EH (cell line): ENCODE measurements around the gene TNNI2.

Source experiments
- DNase-seq: peaks from one replicate; pipeline ENCODE4 v3.0.0-alpha.2; 2015; ENCODE audit warnings: low read depth

Gene TNNI2

GRCh38 chr11:1847006-1847735 lies 8.4 kb downstream of the TNNI2 start:
- DNase-seq, result no peak

GRCh38 chr11:1847926-1848639 lies 9.3 kb downstream of the TNNI2 start:
- no peak for DNase-seq

DNA sequence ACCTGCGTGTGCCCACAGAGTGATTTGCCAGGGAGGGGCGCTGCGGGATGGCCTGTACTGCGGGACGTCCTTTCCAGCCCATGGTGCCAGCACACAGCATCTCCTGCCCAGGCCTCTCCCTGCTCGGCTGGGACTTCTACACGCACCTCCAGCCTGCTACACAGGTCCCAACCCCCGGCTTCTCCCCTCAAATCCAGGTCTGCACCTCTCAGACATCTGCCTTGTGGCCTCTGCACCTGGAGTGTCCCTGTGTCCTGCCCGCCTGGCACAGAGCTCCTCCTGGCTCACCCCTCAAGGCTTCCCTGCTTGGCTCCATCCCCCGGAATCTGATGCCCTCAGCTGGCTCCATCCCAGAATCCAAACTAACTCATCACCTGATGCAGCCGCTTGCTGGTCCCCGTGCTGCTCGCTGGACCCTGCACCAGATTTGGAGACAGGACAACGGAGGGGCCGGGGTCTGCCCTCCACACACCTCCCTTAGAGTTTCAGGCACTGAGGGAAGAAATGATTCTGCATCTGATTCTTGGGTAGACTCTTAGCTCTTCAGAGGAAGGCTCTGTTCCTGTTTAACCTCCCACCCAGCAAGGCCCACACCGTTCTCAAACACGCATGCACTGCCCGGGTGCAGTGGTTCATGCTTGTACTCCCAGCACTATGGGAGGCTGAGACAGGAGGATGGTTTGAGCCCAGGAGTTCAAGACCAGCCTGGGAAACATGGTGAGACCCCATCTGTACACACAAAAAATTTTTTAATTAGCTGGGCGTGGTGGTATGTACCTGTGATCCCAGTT lies 10.1 kb downstream of the TNNI2 start:
- no peak for DNase-seq

DNA sequence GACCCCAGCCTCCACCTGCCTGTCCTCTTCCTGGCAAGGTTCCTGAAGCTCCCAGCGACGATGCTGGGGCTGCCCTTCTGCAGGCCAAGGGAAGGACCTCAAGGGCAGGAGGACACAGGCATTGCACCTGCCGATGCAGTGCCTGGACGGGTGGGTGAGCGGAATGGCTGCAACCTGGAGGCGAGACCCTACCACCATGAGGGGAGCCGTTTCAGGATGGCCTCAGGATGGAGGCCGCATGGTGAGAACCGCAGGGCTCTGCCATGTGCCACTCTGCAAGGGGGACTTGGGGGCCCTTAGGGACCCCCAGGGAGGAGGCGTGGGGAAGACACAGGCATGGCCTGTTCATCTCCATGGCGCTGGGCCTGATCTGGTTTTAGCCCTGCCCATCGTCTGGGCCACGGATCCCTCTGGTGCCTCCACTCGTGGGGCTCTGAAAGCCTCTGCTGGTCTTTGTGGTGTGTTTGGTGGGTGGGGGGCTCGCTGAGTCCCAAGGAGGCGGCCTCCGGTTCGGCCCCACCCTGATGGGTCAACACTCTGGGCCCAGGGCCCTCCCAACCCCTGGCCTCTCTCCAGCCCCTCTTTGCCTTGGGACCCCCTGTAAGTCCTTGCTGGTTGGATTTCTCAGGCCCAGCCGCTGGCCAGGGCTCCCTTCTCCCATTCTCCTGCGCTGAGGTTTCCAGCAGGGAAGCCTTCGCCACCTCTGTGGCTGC lies 12.8 kb downstream of the TNNI2 start:
- DNase-seq, result no peak

DNA sequence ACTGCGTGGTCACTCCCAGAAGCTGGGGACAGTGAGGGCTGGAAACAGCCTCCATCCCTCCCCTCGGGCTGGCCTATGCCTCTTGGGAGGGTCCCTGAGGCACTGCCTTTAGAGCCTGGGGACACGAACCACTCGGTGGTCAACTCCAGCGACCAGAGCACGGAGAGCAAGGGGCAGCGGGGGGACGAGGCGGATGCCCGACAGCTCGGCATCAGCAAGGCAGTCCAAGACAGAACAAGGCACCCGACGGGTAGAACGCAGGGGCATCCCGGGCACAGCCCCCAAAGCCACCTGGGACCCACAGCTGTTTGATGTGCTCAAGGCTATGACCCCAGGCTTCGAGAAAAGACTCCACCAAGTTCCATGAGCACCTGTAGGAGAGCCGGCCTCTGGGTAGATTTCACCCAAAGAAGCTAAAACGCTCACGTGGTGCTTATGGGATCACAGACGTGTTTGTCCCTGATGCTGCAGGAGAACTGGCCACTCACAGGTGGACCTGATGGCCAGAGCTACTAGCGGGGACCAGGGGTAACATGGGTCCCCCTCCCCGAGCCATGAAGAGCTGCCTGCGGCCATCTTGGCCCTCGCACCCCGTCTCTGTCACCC lies 13.6 kb downstream of the TNNI2 start:
- no peak for DNase-seq

GRCh38 chr11:1852877-1853276 lies 14.1 kb downstream of the TNNI2 start, which contains the start of gene LSP1:
Gene LSP1 (plus strand): TSS chr11:1853084. CDS start chr11:1853145, 61 bp downstream.
- DNase-seq, result no peak

GRCh38 chr11:1853376-1854131 lies 14.8 kb downstream of the TNNI2 start:
- no peak for DNase-seq

DNA sequence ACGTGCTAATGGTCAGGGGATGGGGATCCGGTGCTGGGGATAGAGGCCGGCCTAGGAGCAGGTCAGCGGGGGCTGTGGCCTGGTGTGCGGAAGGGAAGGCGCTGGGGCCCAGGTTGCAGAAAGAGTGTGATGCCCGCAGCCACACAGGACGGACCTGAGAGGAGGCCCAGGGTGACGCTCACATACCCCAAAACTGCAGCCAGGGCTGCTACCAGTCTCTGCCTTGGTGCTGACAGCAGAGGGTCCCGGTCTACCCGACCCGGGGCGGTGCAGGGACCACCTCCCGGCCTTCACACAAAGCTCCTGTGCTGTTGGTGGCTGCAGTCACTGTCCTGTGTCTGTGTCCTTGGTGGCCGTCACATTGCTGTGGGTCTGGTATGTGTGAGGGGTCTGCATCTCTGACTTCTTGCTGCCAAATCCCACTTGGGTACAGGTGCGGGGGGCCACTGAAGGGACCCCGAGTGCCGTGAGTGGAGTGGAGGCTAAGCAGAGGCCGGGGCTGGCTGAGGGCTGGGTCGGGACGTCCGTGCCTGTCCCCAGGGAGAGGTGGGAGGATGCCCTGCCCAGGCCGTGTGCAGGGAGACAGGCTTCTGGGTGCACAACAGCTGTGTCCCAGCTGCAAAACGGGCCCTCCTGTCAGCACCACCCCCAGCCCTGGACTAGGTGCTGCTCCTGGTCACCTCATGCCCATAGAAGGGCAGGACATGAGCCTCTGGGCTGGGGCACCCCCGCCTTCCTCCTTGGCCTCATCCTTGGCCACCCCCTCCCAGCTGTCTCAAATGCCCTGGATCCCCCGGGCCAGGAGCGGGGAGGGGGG lies 15.6 kb downstream of the TNNI2 start:
- no peak for DNase-seq

DNA sequence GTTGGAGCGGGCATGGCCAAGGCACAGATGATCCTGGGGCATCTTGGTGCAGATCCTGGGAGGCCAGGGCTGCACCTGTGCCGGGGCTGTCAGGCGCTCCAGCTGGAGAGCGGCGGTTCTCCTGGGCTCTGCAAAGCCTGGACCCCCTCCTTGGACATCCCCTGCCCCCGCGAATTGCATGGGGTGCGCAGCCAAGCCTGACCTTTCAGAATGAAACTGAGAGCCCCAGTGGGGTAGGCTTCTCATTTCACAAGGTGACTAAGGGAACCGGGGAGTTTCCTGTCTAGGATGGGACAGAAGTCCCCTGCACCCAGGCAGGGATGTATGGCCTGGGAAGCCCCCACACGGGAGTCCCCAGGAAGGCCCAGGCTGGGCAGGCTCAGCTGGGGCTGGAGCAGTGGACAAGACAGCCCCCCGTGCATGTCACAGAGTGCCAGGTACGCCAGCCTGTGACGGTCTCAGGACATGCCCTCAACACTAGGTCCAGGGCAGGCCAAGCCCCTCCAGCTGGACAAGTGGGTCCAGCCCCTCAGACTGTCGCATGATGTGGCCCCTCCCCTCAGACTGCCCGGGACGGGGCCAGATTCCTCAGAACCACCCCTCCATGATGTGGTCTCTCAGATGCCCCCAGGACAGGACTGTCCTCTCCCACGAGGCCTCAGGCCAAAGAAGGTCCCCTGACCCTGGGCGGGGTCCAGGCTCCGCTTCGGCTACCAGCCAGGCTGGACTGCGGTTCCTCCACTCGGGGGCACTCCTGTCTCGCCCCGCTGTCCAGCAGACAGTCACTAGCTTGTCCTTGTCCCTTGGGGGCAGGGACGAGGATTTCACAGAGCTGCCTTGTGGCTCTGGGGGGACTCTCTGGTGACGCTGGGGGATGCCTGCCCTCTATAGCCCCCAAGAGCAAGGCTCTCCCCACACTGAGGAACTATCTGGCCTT lies 16.4 kb downstream of the TNNI2 start:
- DNase-seq, result no peak

- no peak for DNase-seq
Observed at GRCh38 chr11:1855886-1856265, 17.1 kb downstream of the TNNI2 start.

- DNase-seq, result no peak
Observed at GRCh38 chr11:1856306-1857005, 17.7 kb downstream of the TNNI2 start.

DNA sequence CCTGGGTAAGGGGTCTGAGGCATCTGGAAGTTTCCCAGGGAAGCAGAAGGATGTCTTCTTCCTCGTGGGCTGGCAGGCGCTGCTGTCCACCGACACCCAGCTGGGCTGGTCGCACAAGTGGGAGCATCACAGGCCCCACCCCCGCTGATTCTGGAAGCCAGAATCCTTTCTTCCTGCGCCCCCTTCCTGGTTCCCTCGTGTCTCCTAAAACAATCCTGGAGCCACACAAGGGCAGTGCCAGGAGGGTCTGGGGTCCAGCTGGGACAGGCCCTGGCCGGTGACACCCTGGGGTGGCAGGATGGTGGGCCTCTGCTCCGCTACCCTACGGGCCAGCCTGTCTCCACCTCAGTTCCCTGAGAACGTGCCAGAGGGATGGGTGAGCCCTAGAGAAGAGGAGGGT lies 18.3 kb downstream of the TNNI2 start:
- DNase-seq, result no peak

DNA sequence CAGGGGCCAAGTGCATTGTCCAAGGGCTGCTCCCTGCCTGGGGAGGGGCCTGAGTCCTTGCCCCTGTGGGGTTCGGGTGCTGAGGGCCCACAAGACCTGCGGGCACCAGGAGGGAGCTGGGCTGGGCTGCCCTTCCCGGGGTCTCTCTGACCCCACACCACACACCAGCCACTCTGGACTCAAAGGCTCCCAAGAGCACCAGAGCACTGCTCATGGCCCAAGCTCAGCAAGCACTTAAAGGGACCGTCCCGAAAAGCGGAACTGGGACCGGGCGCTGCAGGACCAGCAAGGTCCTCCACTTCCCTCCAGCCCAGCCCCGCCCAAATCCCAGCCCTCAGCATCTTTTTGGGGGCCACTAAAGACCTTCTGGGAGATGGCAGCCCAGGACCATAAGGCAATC lies 19.4 kb downstream of the TNNI2 start:
- no peak for DNase-seq

- no peak for DNase-seq
Observed at GRCh38 chr11:1858576-1858975, 19.8 kb downstream of the TNNI2 start.

DNA sequence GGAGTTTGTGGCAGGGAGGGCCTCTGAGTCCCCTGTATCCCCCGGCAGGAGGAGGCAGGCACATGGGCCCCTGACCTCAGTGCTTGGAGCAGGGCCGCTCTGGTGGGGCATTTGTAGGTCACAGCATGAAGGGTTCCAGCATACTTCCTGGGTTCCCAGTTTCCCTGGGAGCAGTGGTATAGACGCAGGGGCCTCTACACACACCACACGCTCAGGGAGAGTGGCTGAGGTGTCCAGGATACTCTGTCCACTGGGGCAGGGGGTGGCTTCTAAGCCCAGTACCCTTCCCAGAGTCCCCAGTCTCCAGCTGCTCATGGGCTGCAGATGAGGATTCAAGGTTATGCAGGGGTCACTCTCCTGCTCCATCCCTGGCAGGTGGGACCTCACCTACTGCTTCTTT lies 20.2 kb downstream of the TNNI2 start:
- no peak for DNase-seq

DNA sequence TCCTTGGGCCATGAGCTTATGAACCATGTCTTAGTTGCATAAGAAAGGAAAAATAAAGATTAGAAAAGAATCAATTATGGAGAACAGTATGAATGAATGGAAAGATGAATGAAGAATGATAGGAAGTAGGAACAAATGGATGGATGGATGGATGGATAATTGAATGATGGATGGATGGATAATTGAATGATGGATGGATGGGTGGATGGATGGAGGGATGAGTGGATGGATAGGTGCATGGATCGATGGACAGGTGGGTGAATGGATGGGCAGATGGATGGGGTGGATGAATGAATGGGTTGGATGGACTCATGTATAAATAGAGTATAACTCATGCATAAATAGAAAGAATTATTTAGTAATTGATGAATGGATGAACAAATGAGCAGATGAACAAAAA lies 21.3 kb downstream of the TNNI2 start:
- DNase-seq, result no peak

DNA sequence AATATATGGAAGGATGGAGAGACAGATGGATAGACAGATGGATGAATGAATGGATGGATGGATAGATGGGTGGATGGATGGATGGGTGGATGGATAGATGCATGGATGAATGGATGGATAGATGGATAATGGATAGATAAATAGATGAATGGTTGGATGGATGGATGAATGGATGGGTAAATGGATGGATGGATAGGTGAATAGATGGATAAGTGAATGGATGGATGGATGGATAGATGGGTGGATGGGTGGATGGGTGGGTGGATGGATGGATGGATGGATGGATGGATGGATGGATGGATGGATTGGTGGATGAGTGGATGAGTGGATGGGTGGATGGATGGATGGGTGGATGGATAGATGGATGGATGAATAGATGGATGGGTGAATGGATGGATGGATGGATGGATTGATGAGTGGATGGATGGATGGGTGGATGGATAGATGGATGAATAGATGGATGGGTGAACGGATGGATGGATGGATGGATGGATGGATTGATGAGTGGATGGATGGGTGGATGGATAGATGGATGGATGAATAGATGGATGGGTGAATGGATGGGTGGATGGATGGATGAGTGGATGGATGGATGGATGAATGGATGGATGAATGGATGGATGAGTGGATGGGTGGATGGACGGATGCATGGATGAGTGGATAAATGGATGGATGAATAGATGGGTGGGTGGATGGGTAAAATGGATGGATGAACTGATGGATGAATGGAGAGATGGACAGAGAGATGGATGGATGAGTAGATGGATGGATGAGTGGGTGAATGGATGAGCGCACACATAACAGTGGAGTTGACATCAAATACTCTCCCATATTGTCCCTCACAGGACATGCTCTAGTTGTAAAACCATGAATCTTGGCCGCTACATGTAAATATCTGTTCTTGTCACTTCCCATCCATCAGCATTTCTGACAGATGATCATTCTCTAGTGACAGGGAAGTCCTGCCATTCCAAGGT lies 22.9 kb downstream of the TNNI2 start:
- DNase-seq, result no peak
